GM12878 (cell line): ENCODE data around the gene RAPGEF1. TPM values are rescaled to one million over a fixed set of nuclear protein-coding genes. Genes with fewer than 3 reads are reported as not detected.

ENCODE experiments used
- ATAC-seq: fragments of 200-7000 bp; cut with Tn5 transposase; 3 replicates; pipeline ENCODE4 v1.9.1; 2020; ENCODE audit warnings: mild to moderate bottlenecking, moderate library complexity
- BruUV-seq: library from RNA; stranded (reverse); fragments of 400-500 nt; replicated peaks from 2 replicates; lab custom pipeline; 2021; lab: Mats Ljungman, UMichigan
- CTCF ChIA-PET: fragments of 300-600 bp; sonication (Branson Sonifier 250); formaldehyde crosslinking; extraction: SDS; loops from one replicate; lab custom pipeline; 2021; ENCODE audit warnings: inconsistent platforms; lab: Yijun Ruan, JAX
- POLR2A ChIA-PET: fragments of 350-600 bp; formaldehyde crosslinking; extraction: SDS; loops from one replicate; lab custom pipeline; 2021; ENCODE audit warnings: inconsistent platforms; lab: Charles Lee
- RAD21 ChIA-PET: fragments of 300-600 bp; sonication (Branson Sonifier 250); formaldehyde crosslinking; loops from one replicate; lab custom pipeline; 2023; ENCODE audit warnings: antibody characterized with exemption; ENCODE audit not compliant: unreplicated experiment; lab: Charles Lee
- SMC1A ChIA-PET: fragments of 300-600 bp; sonication (Branson Sonifier 250); formaldehyde crosslinking; loops from one replicate; lab custom pipeline; 2023; ENCODE audit not compliant: unreplicated experiment, uncharacterized antibody; lab: Charles Lee
- DNase-seq: peaks from one replicate; pipeline ENCODE4 v3.0.0-alpha.2; 2011; ENCODE audit warnings: low read depth, low spot score
- FAIRE-seq: peaks from 3 replicates; lab custom pipeline; 2011; peaks lifted over from hg19 to GRCh38; lab: Jason Lieb, UNC
- H2AFZ ChIP-seq: 2 replicates; pipeline ENCODE4 v1.6.0; 2011; ENCODE audit warnings: low read depth, low read length, control low read depth; ENCODE audit not compliant: control insufficient read depth
- H3K27ac ChIP-seq: 2 replicates; pipeline ENCODE4 v1.5.1; 2011; ENCODE audit warnings: control low read depth; ENCODE audit not compliant: control insufficient read depth, insufficient read depth
- H3K27me3 ChIP-seq, 2 experiments: replicated peaks in 1 of 2; 2 replicates each; pipeline versions ENCODE4 v1.6.0 to v1.6.1; 2011; ENCODE audit warnings: low read length in 1 of 2; ENCODE audit not compliant: control insufficient read depth in 2 of 2, insufficient read depth in 2 of 2
- H3K36me3 ChIP-seq, 2 experiments: 2 replicates each; pipeline ENCODE4 v1.5.1; 2011; ENCODE audit warnings: low read length in 1 of 2; ENCODE audit not compliant: control insufficient read depth in 2 of 2, insufficient read depth in 2 of 2
- H3K4me1 ChIP-seq: 2 replicates; pipeline ENCODE4 v1.6.1; 2011; ENCODE audit warnings: mild to moderate bottlenecking, low read length, moderate library complexity, mixed read lengths; ENCODE audit not compliant: control insufficient read depth, insufficient read depth
- H3K4me2 ChIP-seq: 2 replicates; pipeline ENCODE4 v1.6.0; 2011; ENCODE audit warnings: control low read depth; ENCODE audit not compliant: control insufficient read depth, insufficient read depth
- H3K4me3 ChIP-seq: fragments of 200-600 bp; sonication (generic); 2 replicates; pipeline ENCODE4 v1.5.1; 2016
- H3K79me2 ChIP-seq: 2 replicates; pipeline ENCODE4 v1.6.0; 2011; ENCODE audit warnings: low read length; ENCODE audit not compliant: control insufficient read depth, insufficient read depth
- H3K9ac ChIP-seq: 2 replicates; pipeline ENCODE4 v1.8.0; 2011; ENCODE audit warnings: low read length, control low read depth, mixed read lengths; ENCODE audit not compliant: control insufficient read depth, insufficient read depth
- H3K9me3 ChIP-seq: replicated peaks from 3 replicates; pipeline ENCODE4 v1.5.1; 2011; ENCODE audit warnings: mild to moderate bottlenecking, low read length; ENCODE audit not compliant: control insufficient read depth, insufficient read depth
- H4K20me1 ChIP-seq: 2 replicates; pipeline ENCODE4 v1.6.0; 2011; ENCODE audit not compliant: control insufficient read depth, insufficient read depth
- ATF7 ChIP-seq: fragments of 450-650 bp; IDR thresholded peaks from 2 replicates; pipeline ENCODE4 v1.6.1; 2016; ENCODE audit warnings: low read depth, mild to moderate bottlenecking
- BRCA1 ChIP-seq: IDR thresholded peaks from 2 replicates; pipeline ENCODE4 v1.6.1; 2011; ENCODE audit warnings: low read depth, low read length, improper control_type of control experiment
- CBX3 ChIP-seq: fragments of 200-600 bp; sonication (generic); IDR thresholded peaks from 2 replicates; pipeline ENCODE4 v1.6.1; 2016; ENCODE audit warnings: low read depth, borderline replicate concordance
- CHD1 ChIP-seq: IDR thresholded peaks from 2 replicates; pipeline ENCODE4 v1.6.1; 2012; ENCODE audit warnings: low read depth, low read length, improper control_type of control experiment
- EP300 ChIP-seq, 2 experiments: fragments of 150-350 bp in 1 of 2; IDR thresholded peaks; 2 replicates each; pipeline ENCODE4 v1.6.1; 2011 to 2012; ENCODE audit warnings: low read depth in 2 of 2, low read length in 2 of 2, borderline replicate concordance in 1 of 2, improper control_type of control experiment in 1 of 2, inconsistent platforms in 1 of 2; ENCODE audit not compliant: control insufficient read depth in 1 of 2
- HDGF ChIP-seq: fragments of 450-650 bp; IDR thresholded peaks from 2 replicates; pipeline ENCODE4 v1.6.1; 2016; ENCODE audit warnings: antibody characterized with exemption
- MTA3 ChIP-seq: IDR thresholded peaks from 2 replicates; pipeline ENCODE4 v1.6.1; 2012; ENCODE audit warnings: low read length, inconsistent platforms, borderline replicate concordance
- MYB ChIP-seq: fragments of 150-350 bp; IDR thresholded peaks from 2 replicates; pipeline ENCODE4 v1.6.1; 2014; ENCODE audit warnings: mild to moderate bottlenecking, low read depth, low read length, borderline replicate concordance
- NR2C2 ChIP-seq: IDR thresholded peaks from 2 replicates; pipeline ENCODE4 v1.6.1; 2011; ENCODE audit warnings: borderline replicate concordance, low read depth; ENCODE audit not compliant: control insufficient read depth, insufficient read length
- POLR2A ChIP-seq: IDR thresholded peaks from 2 replicates; pipeline ENCODE4 v1.6.1; 2011; ENCODE audit warnings: low read depth, mild to moderate bottlenecking, low read length
- RELB ChIP-seq: fragments of 450-650 bp; IDR thresholded peaks from 2 replicates; pipeline ENCODE4 v1.6.1; 2017; ENCODE audit warnings: low read depth, mild to moderate bottlenecking, moderate library complexity
- SMAD1 ChIP-seq: fragments of 450-650 bp; IDR thresholded peaks from 2 replicates; pipeline ENCODE4 v1.6.1; 2018; ENCODE audit warnings: mild to moderate bottlenecking, low read depth; ENCODE audit not compliant: partially characterized antibody
- SP1 ChIP-seq: IDR thresholded peaks from one replicate; pipeline ENCODE4 v1.6.1; 2011; ENCODE audit warnings: low read depth, low read length
- SREBF2 ChIP-seq: IDR thresholded peaks from 2 replicates; pipeline ENCODE4 v1.6.1; 2012; ENCODE audit warnings: mild to moderate bottlenecking, low read length
- STAT1 ChIP-seq: fragments of 450-650 bp; conservative IDR thresholded peaks from 2 replicates; pipeline ENCODE4 v1.6.1; 2014; ENCODE audit warnings: antibody characterized with exemption, mild to moderate bottlenecking
- STAT3 ChIP-seq: IDR thresholded peaks from 2 replicates; pipeline ENCODE4 v1.6.1; 2011; ENCODE audit warnings: low read depth, low read length, improper control_type of control experiment
- TCF12 ChIP-seq: IDR thresholded peaks from 2 replicates; pipeline ENCODE4 v1.6.1; 2011; ENCODE audit warnings: low read depth, mild to moderate bottlenecking, low read length
- YBX1 ChIP-seq: fragments of 450-650 bp; IDR thresholded peaks from 2 replicates; pipeline ENCODE4 v1.6.1; 2016; ENCODE audit warnings: antibody characterized with exemption
- ZNF274 ChIP-seq: IDR thresholded peaks from one replicate; pipeline ENCODE4 v1.8.0; 2011; ENCODE audit not compliant: insufficient read length, insufficient read depth
- WGBS: methylation state at CpG from one replicate; pipeline ENCODE4 v1.1.6; 2016; ENCODE audit warnings: low lambda C conversion rate; ENCODE audit not compliant: insufficient replicate concordance, insufficient coverage; ENCODE audit errors: missing lambda C conversion rate; 5-methylcytosine and 5-hydroxymethylcytosine counted together
- in situ Hi-C: fragments of 300-500 bp; cut with MboI; formaldehyde crosslinking; loops from 9 replicates; pipeline ENCODE4 v1.14.3; 2018; ENCODE audit warnings: mixed read lengths
- intact Hi-C: fragments of 100-400 bp; cut with micrococcal nuclease; formaldehyde crosslinking; loops from one replicate; pipeline ENCODE4 v1.14.2; 2022; ENCODE audit not compliant: unreplicated experiment
- polyA plus RNA-seq, 11 experiments: library from polyadenylated mRNA; depleted of rRNA in 4 of 11; unstranded in 6 of 11; stranded (reverse) in 5 of 11; fragments of >200 nt; fragmentation: Nextera tagmentation in 4 of 11; fragmentation: Illumina TruSeq in 1 of 11; extraction: Ambion mirVana in 4 of 11; extraction: Trizol in 1 of 11; gene quantifications; 1 replicate in 1 of 11; 2 replicates in 10 of 11; pipeline versions ENCODE4 v1.2.1 to v1.2.3, GENCODE V29; 2011 to 2016; ENCODE audit warnings: inconsistent platforms in 2 of 11, missing spikeins in 2 of 11, low read depth in 1 of 11
- total RNA-seq, 4 experiments: library from RNA; depleted of rRNA in 3 of 4; stranded (reverse); fragments of >200 nt in 3 of 4; fragmentation: Illumina TruSeq in 1 of 4; extraction: Trizol in 1 of 4; gene quantifications; 2 replicates each; pipeline versions ENCODE4 v1.2.1 to v1.2.3, GENCODE V29; 2013 to 2021
- TF ChIP-seq, protein P1 (sequence below), 3 experiments: IDR thresholded peaks in 2 of 3; conservative IDR thresholded peaks in 1 of 3; 2 replicates each; pipeline ENCODE4 v1.5.1; 2011; ENCODE audit warnings: low read depth in 3 of 3, low read length in 3 of 3, mild to moderate bottlenecking in 3 of 3, control low read depth in 2 of 3, moderate library complexity in 2 of 3, inconsistent platforms in 1 of 3, mixed read lengths in 1 of 3; ENCODE audit not compliant: control insufficient read depth in 2 of 3, insufficient read depth in 1 of 3; ENCODE audit errors: extremely low read depth in 1 of 3

RAPGEF1 gene
- total and polyA plus RNA-seq, 10 of the 15 experiments (the other 5 are each of a cell fraction or from before 2014, with no cell fraction given), result 0.42 to 113 (median 45.9) TPM

DNA sequence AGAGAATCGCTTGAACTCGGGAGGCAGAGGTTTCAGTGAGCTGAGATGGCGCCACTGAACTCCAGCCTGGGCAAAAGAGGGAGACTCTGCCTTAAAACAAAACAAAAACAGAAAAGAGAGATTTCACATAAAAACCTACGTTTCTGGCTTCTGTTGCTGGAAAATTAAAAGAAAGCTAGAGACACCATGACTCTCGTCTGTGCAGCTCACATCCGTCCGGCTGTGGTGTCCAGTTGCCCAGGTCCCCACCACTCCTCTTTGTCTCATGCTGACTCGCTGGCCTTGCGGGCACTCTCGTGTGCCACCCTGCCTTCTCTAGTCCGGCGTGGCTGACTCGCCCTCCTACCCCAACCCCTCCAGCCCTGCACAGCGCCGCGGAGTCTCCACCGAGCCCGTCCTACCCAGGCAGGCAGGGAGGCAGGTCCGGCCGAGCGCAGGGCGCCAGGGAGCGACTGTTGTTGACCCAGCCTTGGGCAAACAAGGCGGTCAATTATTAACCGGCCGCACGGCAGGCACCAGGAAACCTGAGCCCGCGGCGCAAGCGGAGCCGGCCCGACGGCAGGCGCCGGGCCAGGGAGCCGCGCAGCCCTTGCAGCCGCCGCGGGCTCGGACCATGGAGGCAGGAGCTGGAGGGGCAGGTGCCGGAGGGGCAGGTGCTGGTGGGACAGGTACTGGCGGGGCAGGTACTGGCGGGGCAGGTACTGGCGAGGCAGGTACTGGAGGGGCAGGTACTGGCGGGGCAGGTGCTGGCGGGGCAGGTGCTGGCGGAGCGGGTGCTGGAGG is 194.7 kb downstream of the RAPGEF1 start, which contains the start of gene PRRT1B:
PRRT1B (plus strand) TSS at position 521 of the 783 bp plus-strand sequence; CDS start at position 614, 93 bp downstream.
- H3K36me3 ChIP-seq, result no peaks in the 10 kb centered on the region
- BruUV-seq, result no TSS peak
- TF ChIP-seq NR2C2, result no peak
- TF ChIP-seq CHD1, result no peak
- TF ChIP-seq STAT1, result no peak
- TF ChIP-seq CBX3, result no peak
- no peak for TF ChIP-seq TCF12
- no peak for TF ChIP-seq RELB
- TF ChIP-seq, protein P1, sequence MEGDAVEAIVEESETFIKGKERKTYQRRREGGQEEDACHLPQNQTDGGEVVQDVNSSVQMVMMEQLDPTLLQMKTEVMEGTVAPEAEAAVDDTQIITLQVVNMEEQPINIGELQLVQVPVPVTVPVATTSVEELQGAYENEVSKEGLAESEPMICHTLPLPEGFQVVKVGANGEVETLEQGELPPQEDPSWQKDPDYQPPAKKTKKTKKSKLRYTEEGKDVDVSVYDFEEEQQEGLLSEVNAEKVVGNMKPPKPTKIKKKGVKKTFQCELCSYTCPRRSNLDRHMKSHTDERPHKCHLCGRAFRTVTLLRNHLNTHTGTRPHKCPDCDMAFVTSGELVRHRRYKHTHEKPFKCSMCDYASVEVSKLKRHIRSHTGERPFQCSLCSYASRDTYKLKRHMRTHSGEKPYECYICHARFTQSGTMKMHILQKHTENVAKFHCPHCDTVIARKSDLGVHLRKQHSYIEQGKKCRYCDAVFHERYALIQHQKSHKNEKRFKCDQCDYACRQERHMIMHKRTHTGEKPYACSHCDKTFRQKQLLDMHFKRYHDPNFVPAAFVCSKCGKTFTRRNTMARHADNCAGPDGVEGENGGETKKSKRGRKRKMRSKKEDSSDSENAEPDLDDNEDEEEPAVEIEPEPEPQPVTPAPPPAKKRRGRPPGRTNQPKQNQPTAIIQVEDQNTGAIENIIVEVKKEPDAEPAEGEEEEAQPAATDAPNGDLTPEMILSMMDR (IDR thresholded peaks at IDR 0.05 in 2 of 3, conservative IDR thresholded peaks at IDR 0.05 in 1 of 3; ENCODE audit: control insufficient read depth in 2 of 3, extremely low read depth in 1 of 3, insufficient read depth in 1 of 3, low read depth in 3 of 3, low read length in 3 of 3), result no peak
- TF ChIP-seq STAT3, result no peak
- TF ChIP-seq MTA3, result no peak
- TF ChIP-seq HDGF, result no peak
- TF ChIP-seq BRCA1, result no peak
- no peak for TF ChIP-seq SP1
- TF ChIP-seq YBX1, result no peak
- no peak for TF ChIP-seq POLR2A
- TF ChIP-seq SREBF2, result no peak
- no peak for TF ChIP-seq EP300 (IDR thresholded peaks at IDR 0.05; ENCODE audit: borderline replicate concordance in 1 of 2, control insufficient read depth in 1 of 2, low read depth in 2 of 2, low read length in 2 of 2)
- no peak for TF ChIP-seq ATF7
- TF ChIP-seq ZNF274, result no peak
- TF ChIP-seq SMAD1, result no peak
- TF ChIP-seq MYB, result no peak
- no peak within 1 kb of the TSS for H2AFZ ChIP-seq
- FAIRE-seq (no peak), DNase-seq (no peak), ATAC-seq (no peak)
- intact Hi-C loops, result no loop called here
- H4K20me1 ChIP-seq, result no peaks in the 10 kb centered on the region
- ChIA-PET SMC1A (interaction anchor here (1.4 kb wide), 1 partner anchor 9 kb away, joined by 3 read pairs; no protein-coding TSS in a partner anchor), CTCF (interaction anchor here (1.5 kb wide), 1 partner anchor 146 kb away, joined by 3 read pairs; no protein-coding TSS in a partner anchor), RAD21 (no interaction called here), POLR2A (no interaction called here)
- H3K4me2 ChIP-seq, result no peak within 1 kb of the TSS
- peaks cover 0 to 2% of the 10 kb centered on the region in 2 experiments; a peak in 2 of 4 replicates for H3K27me3 ChIP-seq
- H3K27ac ChIP-seq, result no peak within 1 kb of the TSS
- H3K9ac ChIP-seq, result no peak within 1 kb of the TSS
- in situ Hi-C loops, result no loop called here
- H3K4me1 ChIP-seq, result no peaks in the 10 kb centered on the region
- no peaks in the 10 kb centered on the region for H3K79me2 ChIP-seq
- peaks cover 15% of the 10 kb centered on the region for H3K9me3 ChIP-seq
- no peak within 1 kb of the TSS for H3K4me3 ChIP-seq
- 76% methylated on average over 40 of the region's 50 CpGs for WGBS
